Right renal pelvis (tissue), 4 donors: Measurements from ENCODE around the gene HECW1. TPM values are rescaled to one million over a fixed set of nuclear protein-coding genes. Genes with fewer than 3 reads are reported as not detected.
"Not testable (repeated sequence)": the region's sequence is repeated elsewhere in the genome, so short reads cannot be mapped to it uniquely, and the experiment has no call there.

Source experiments
- DNase-seq, 4 donors: peaks; one replicate each; pipeline ENCODE4 v3.0.0-alpha.2; 2013; ENCODE audit warnings: low read depth in 4 of 4, low spot score in 3 of 4, missing footprints in 1 of 4
- polyA plus RNA-seq, 4 donors: library from polyadenylated mRNA; unstranded; fragments of 120-200 nt; gene quantifications; one replicate each; pipeline ENCODE4 v1.2.1, GENCODE V29; 2013; ENCODE audit not compliant: insufficient read length in 4 of 4

Gene HECW1
- polyA plus RNA-seq: 1 to 10 TPM; 5.1 to 7.2 (median 6.9) TPM

- no peak for DNase-seq
Observed at GRCh38 chr7:43112459-43112940, at the start of gene HECW1. HECW1 (plus strand) TSS chr7:43112647; CDS start chr7:43243906, 131,259 bp downstream.

GRCh38 chr7:43071604-43072003 is 40.8 kb upstream of the HECW1 start:
- DNase-seq: peak in 1 of 4 donors; percentile 16

GRCh38 chr7:43072530-43072929 is 39.9 kb upstream of the HECW1 start:
- DNase-seq: peak in 1 of 4 donors; percentile 31

- not testable (repeated sequence) for DNase-seq
Observed at GRCh38 chr7:43073811-43074210, 38.6 kb upstream of the HECW1 start.

DNA sequence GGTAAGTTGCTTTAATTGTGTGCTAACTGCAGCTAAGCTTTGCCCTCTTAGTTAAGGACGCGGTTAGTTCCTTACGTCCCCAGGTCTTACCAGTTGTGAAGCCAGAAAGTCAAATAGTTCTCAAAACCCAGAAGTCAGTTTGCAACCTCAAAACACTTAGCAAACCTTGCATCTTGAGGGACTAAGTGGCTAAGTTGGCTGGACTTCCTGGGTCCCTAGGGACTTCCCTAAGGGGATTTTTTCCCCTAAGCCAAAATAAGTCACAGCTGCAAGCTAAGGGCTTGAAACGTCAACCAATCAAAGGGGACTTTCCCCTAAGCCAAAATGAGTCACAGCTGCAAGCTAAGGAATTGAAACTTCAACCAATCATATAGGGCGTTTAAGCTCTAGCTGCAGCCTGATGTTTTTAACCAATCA is 36.2 kb upstream of the HECW1 start:
- no peak for DNase-seq

- DNase-seq: no peak
Observed at GRCh38 chr7:43076606-43077005, 35.8 kb upstream of the HECW1 start.

GRCh38 chr7:43077285-43077684 is 35.2 kb upstream of the HECW1 start:
- DNase-seq: no peak

DNA sequence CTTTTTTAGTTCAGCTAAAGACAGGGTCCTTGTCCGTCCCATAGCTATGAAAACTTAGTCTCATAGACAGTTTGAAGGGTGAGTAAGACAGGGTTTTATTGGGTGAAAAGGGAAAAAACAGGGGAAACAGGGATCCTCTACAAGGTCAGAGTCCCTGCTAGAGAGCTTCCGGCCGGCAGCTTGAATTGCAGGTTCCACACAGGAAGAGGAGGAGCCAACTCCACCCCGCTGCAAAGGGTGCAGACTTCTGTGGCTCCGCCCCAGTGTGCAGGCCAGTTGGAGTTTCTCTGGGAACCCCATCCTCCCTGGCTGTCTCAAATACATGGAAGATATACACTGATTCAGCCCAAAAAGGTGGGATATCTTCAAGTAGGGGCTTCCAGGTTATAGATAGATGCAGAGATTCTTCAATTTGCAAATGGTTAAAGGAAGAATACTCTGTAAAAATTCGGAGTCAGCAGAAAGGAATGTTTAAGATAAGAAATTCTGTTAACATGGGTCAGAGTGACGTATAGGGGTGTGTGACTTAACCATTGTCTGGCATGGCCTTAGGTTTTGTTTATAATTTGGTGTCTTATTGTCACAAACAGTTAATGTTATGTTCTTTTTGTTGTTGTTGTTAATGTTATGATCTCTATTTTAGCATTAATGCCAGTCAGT is 34.6 kb upstream of the HECW1 start:
- no peak for DNase-seq

DNA sequence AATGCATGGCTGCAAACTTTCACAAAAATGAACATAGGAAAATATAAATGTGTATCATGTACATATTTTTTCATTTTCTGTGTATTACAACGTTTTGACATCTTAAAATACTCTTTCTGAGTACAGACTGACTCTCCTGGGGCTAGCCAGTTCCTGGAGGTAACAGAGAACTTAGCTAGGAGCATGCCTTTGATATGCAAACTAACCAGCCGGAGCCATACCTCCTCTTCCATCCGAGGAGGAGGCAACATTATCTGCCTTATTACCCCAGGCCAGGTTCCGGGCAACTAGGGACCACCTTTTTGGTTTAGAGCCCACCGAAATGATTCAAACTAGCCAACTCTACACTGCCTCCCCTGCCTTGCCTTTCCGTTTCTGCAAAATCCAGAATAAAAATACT is 33.7 kb upstream of the HECW1 start:
- DNase-seq: no peak

- no peak for DNase-seq
Observed at GRCh38 chr7:43081603-43082002, 30.8 kb upstream of the HECW1 start.

DNA sequence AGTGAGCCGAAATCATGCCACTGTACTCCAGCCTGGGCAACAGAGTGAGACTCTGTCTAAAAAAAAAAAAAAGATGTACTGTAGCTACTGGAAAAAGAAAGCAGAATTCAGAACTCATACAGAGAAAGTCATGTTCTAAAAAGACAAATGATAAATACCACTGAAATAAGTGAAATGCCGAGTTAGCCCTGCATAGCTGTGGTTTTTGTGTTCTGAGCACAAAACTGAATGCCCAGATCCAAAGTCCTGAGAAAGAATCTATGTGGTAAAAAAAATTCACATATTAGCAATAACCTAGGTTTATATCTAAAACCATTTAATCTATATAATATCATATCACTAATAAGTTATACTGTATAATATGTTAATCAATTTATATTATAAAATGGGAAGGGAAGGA is 29.3 kb upstream of the HECW1 start:
- no peak for DNase-seq

GRCh38 chr7:43085017-43085416 is 27.4 kb upstream of the HECW1 start:
- no peak for DNase-seq

DNA sequence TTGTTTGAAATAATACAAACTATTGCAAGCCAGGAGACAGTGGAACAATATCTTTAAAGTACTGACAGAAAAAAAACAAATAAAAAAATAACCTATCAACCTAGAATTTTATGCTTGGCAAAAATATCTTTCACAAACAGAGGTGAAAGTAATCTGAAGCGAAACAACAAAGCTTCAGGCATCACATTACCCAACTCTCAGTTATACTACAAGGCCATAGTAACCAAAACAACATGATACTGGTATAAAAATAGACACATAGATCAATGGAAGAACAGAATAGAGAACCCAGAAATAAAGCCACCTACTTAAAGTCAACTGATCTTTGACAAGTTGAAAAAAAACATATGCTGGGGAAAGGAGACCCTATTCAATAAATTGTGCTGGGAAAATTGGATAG is 26.5 kb upstream of the HECW1 start:
- DNase-seq: no peak

GRCh38 chr7:43092819-43093218 is 19.6 kb upstream of the HECW1 start:
- DNase-seq: no peak

GRCh38 chr7:43096875-43097274 is 15.6 kb upstream of the HECW1 start:
- no peak for DNase-seq

GRCh38 chr7:43099750-43100149 is 12.7 kb upstream of the HECW1 start:
- DNase-seq: no peak

DNA sequence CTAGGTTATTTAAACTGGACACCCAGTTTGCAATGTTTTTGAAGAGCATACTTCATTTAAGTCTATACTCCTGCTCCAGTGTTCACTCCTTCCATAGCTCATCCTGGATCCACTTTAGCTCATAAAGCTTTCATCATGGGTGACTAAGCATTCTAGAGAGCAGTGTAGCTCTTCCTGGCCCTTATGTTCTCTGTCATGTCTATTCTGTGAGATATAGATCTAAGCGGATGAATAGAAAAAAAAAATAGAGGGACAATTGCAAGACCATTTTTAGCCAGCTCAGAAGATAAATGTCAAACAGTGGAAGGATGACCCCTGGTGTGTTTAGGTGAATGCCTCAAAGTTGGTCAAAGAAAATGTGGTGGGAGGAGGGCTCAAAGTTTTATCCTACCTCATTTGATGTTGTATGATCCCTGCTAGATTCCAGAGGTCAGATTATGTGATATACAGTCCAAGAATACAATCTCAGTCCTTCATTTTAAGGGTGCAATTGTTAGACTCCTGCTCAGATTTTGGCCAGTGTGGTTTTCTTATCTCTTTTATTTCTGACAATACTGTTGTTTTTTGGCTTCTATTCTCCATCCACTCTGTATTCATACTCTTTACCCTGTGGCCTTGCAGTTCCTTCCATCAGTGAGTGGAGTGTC is 7.5 kb upstream of the HECW1 start:
- DNase-seq: no peak

DNA sequence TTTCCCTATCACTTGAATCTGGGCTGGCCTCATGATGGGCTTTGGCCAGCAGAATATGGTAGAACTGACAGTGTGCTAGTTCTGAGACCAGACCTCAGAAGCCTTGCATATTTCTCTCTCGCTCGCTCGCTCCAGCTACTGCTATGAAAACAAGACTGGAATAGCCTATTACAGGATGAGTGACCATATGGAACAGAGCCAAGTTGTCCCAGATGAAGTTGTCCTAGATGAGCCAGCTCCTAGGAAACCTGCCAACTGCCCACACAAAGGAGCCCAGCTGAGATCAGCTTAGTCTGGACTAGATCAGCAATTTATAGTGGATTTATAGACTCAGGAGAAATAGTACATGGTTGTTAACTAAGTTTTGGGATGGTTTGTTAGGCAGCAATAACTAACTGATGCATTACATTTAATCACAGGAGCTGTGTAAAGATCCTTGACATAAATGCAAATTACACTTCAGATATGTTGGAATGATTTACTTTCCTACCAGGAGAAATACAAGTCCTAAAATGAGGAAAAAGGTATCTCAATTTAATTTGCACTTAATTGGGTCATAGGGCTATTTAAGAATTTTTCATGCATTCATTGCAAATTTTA is 6.8 kb upstream of the HECW1 start:
- no peak for DNase-seq

- no peak for DNase-seq
Observed at GRCh38 chr7:43108255-43109011, 4.0 kb upstream of the HECW1 start.

DNA sequence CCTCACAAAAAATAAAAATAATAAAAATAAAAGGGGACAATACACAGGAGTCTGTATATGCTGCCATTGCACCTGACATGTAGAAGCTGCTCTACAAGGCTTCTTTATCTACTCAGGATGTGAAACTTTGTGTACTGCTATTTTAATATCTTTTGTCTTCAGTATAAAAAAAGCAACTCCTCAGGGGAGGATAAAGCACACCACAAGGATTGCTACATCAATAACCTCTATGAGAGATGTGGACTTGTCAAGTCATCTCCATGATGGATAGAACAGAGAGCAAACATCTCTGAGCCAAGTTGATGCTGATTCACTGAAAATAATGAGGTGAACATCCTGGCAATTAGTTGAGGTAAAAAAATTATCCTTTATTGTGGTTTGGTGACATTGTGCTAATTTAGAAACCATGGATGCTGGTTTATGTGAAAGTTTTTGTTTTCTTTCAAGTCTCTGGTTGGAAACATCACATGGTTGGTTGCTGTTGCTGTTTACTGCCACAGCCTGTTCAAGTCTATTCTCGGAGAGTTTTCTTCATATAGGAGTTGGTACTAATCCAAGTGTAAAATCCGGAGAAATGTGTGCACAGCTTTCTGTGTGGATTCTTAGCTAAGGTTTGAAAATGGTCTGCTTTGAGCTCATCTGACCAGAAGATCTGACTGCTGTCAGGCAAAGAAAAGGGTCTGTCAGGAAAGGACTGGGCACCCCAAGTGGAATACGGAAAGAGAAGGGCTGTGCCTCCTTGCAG is 1.5 kb upstream of the HECW1 start:
- DNase-seq: no peak
